DMS53 treated with DMSO at 0.1 percent for 48 hours (cell line): ENCODE data around the gene SOX3.

Source experiments
- DNase-seq: peaks from one replicate; lab custom pipeline; 2025; ENCODE audit not compliant: unreplicated experiment; lab: John Stamatoyannopoulos, UW

Gene SOX3

GRCh38 chrX:140504371-140505324, at the start of gene SOX3:
Gene SOX3, minus strand, starts transcription at chrX:140505069. Its CDS starts 9 bp downstream, at chrX:140505060.
- DNase-seq, result no peak

DNA sequence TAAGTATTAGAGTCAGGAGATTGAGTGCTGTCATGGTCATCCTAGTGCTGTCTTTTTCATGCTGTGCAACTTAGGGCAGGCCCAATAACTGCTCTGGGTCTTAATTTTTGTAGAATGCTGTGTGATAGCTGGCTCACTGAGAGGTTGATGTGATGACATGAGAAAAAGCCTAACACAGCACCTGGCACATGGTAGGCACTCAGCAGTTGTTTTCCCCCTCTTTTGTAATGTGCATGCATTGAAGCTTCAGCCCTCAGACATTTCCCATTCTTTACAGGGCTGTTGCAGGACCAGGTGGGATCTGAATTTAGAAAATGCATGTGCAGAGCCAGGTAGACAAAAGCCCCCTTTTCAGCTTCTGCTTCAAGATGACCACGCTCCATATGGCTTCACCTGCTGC, 44.1 kb upstream of the SOX3 start:
- no peak for DNase-seq

DNA sequence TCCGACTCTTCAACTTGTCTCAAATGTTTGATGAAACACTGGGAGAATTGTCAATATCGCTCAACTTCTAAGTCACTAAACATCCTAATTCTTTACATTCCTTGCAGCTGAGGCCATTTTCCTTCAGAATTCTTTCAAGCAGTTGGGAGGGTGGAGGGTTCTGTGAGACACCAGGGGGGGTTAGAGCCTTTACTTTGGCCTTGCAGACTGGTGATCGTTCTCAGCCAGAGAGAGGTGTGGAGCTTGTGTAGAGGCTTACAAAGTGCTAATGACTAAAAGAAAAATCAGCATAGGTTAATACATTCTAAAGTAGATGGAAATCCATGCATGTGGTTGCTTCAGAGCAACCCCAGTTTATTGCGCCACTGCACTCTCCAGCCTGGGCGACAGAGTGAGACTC, 21.3 kb upstream of the SOX3 start:
- DNase-seq, result no peak

- DNase-seq, result no peak
Measured at GRCh38 chrX:140525448-140525847, 20.6 kb upstream of the SOX3 start.

- DNase-seq, result no peak
Measured at GRCh38 chrX:140524556-140524955, 19.7 kb upstream of the SOX3 start.

DNA sequence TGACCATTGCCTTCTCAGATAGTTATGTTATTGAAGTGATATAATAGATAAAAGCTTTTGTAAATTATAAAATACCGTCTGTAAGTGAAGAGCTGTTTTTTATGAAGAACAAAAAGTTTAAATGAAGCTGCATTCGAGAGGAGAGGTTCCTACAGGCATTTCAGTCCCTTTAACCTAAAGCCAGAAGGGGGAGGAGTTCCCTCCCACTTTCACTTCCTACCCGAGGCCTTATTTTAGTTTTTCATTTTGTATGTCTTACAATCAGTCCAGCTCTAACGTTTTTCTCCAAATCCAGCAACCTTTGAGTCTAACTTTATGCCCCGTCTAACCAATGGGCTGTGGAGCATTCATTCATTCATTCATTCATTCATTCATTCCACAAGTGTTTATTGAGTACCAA, 16.5 kb upstream of the SOX3 start:
- no peak for DNase-seq

- DNase-seq, result no peak
Measured at GRCh38 chrX:140514554-140514953, 9.7 kb upstream of the SOX3 start.

DNA sequence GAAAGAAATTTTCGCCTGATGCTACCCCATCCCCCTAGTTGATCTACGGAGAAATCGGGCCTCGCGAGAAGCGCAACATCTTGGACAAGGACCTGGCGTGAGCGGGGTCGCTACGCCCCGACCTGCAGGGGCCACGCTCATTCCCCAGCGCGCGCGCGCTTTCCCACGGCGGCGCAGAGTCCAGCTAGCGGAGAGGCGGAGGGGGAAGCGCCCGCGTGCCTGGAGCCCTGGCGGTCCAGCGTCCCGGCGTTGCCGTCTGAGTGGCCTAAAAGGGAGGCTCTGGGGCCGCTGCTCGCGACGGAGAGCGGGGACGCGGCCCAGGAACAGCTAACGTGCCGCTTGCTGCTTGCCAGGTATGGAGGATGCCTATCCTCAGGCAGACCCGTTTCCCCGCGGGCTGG, 6.0 kb upstream of the SOX3 start:
- DNase-seq, result no peak

- DNase-seq, result no peak
Measured at GRCh38 chrX:140510306-140510676, 5.4 kb upstream of the SOX3 start.

GRCh38 chrX:140509468-140510305, 4.8 kb upstream of the SOX3 start:
- no peak for DNase-seq

DNA sequence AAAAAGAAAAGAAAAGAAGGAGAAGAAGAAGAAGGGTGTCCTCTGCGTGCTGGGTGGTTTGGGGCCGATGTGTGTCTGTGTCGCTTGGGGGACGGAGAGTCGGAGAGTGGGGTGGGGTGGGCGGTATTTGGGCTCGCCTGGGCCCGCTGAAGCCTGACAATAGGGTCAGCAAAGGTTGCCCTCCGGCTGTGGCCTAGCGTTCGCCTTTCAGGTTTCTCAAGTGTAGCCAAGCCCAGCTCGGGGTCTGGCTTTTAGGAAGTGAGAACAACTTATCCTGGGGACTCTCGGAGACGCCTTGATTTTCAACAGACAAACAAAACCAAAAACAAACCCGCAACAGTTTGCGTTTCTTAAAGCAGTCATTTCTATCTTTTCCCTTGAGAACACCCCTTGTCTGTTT, 4.1 kb upstream of the SOX3 start:
- DNase-seq, result no peak

DNA sequence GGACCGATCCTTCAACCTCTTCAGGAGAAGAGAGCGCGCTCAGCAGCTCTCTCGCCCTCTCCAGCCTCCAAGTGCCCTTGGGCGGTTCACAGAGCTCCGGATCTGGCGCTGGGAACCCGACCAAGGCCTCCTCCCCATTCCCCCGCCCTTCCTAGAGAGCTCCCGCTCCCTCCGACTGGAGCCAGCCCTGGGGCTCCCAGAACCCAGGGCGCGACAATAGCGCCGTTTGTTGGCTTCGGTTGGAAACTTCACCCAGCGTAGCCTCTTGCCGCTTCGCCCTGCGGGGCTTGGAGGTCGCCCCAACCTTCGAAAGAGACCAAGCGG, 3.1 kb upstream of the SOX3 start:
- peak; percentile 27 for DNase-seq

- DNase-seq, result no peak
Measured at GRCh38 chrX:140507223-140507981, 2.5 kb upstream of the SOX3 start.

- no peak for DNase-seq
Measured at GRCh38 chrX:140505421-140506337, 810 bp upstream of the SOX3 start.

GRCh38 chrX:140503714-140504351, 1.0 kb downstream of the SOX3 start:
- DNase-seq, result peak; percentile 28

- DNase-seq, result no peak
Measured at GRCh38 chrX:140503238-140503601, 1.6 kb downstream of the SOX3 start.

DNA sequence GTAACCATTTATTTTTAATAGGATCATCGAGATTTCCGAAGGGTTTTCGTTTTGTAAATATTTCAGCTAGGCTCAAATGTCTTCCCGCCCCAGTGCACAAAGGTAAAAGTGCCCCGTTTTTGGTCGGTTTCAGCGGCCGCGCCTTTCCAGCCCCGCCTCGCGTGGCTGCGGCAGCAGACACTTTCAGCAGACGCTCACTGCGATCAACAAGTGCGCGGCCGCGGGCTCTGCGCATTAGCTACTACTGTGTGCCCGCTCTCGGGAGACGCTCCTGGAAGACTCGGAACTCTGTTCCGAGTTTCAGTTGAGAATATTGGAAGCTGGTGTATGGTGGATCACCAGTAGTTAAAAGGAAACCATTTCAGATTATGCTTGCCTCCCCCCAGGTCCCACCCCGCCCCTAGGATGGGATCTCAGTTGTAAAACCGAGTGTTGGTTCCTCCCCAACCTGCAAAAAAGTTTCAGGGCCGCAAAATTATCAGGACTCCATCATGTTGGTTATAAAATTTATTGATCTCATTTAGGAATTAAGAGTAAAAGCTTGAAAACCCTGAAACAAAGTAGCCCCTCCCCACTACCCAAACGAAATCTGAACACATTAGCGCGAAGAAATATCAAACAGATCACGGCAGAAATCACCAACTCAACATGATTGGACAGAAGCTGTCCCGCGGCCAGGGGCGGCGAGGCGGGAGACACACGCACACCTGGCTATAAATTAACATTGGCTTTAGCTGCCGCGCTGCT, 2.2 kb downstream of the SOX3 start:
- peak; percentile 17 for DNase-seq

DNA sequence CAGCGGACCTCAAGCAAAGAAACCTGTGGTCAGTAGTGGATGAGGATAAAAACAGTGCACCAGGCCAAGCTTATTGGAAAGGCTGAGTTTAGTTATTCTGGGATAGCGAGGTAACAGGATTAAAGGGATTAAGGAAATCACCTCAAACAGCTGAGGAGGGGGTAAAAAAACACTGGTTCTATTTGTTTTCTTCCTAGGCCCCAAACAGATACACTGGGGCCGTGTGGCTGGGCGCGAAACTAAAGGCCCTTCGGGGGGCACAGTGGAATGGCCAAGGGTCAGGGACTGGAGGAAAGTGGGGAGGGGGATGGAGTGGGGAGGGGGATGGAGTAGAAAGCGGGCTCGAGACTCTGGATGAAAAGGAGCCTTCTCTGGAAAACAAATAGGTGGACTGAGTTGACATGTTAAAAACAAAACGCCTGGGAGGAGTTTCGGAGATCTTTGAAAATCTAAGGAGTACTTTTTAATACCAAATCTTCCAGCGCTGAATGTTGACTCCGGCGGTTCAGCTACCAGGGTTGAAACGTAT, 2.9 kb downstream of the SOX3 start:
- no peak for DNase-seq

DNA sequence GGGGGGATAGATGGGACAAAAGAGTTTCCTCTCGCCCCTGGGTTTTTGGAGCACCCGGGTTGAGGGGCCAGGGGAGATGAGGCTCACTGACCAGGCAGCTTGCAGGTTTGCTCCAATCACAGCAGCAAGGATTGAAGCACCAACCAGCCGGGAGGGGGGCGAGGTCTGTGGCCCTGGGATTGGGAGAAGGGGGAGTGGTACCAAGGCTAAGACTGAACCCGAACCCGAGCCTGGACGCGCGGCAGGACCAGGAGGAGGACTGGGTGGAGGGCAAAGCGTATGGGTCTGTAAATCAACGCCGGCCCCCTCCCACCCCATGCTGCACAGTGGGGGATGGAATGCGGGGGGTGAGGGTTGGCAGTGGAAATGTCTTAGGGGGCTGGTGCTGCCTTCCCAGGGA, 3.5 kb downstream of the SOX3 start:
- DNase-seq, result no peak
